ENCODE results near the gene NXPE2. TPM values are rescaled to one million over a fixed set of nuclear protein-coding genes. Genes with fewer than 3 reads are reported as not detected.
"Not testable (repeated sequence)": the region's sequence is repeated elsewhere in the genome, so short reads cannot be mapped to it uniquely, and the experiment has no call there.

Gene NXPE2
- not detected for total RNA-seq
- long read RNA-seq, result 0 reads

DNA sequence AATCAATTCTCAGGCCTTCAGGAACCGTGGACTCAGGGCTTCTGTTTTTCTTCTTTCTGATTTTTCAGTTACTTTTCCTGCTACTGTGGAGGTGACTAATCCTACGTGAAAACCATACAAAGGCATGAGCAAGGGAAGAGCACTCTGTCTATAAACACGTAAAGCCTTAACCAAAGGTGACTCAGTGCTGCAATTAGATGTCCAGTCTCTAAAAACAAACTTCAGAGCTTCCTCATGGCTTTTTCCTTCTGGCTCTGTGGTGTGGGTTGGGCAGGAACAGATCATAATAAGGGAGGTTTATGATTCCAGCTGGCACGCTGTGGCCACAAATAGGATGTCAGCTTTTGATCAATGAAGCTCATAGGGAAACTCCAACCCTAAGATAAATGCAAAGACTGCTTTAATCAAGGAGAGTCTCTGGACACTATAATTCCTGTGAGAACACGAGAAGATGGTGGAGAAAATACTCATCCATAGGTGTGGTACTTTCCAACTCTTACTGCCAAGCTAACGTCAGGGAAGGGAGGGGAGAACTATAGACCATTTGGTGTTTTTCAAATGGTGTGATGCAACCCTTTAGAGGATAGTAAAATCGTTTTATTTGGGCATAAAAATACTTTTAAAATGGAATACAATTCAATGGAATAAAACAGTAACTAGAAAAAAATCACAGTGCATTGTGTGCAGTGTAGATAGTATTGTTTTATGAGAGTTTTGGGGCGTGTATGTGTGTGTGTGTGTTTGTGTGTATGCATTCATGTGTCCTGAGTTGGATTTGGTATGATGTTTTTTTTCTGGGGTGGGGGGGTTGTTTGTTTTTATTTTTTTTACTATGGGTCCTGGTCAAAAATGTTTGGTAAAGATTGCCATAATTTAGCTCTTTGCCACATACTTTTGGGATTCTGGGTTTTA lies at the start of gene NXPE2:
Gene NXPE2 (plus strand): TSS at position 403 of the 912 bp plus-strand sequence. CDS start 49 bp downstream, at position 452.
- no peak for TF ChIP-seq POLR2A (IDR thresholded peaks at IDR 0.05)
- WGBS (ENCODE audit: insufficient coverage, low coverage, low lambda C conversion rate, missing lambda C conversion rate), result 41% methylated on average over 8 of the region's 8 CpGs
- H3K36me3 ChIP-seq, result no peaks in the 10 kb centered on the region
- DNase-seq (no peak), ATAC-seq (no peak)
- H3K4me3 ChIP-seq, result no peak within 1 kb of the TSS
- no peak within 1 kb of the TSS for H3K27ac ChIP-seq
- no peaks in the 10 kb centered on the region for H3K27me3 ChIP-seq
- intact Hi-C loops (cut with DNase I), result no loop called here
- H3K4me1 ChIP-seq, result no peaks in the 10 kb centered on the region
- H3K9me3 ChIP-seq, result peaks cover 0 to 8% (median 0%) of the 10 kb centered on the region in 4 donors

DNA sequence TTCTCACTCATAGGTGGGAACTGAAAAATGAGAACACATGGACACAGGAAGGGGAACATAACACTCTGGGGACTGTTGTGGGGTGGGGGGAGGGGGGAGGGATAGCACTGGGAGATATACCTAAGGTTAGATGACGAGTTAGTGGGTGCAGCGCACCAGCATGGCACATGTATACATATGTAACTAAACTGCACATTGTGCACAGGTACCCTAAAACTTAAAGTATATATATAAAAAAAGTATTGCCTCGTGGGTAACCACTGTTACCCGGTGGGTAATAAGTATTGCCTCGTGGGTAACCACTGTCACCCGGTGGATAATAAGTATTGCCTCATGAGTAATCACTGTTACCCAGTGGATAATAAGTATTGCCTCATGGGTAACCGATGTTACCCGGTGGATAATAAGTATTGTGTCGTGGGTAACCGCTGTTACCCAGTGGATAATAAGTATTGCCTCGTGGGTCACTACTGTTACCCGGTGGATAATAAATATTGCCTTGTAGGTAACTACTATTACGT lies 46.8 kb upstream of the NXPE2 start:
- H3K4me1 ChIP-seq; H3K9me3 ChIP-seq; H3K4me3 ChIP-seq; DNase-seq; H3K27me3 ChIP-seq; ATAC-seq; H3K27ac ChIP-seq; H3K36me3 ChIP-seq; intact Hi-C loops (cut with DNase I): not testable (repeated sequence)
- 91% methylated on average over 7 of the region's 13 CpGs for WGBS (ENCODE audit: insufficient coverage, low coverage, low lambda C conversion rate, missing lambda C conversion rate)

DNA sequence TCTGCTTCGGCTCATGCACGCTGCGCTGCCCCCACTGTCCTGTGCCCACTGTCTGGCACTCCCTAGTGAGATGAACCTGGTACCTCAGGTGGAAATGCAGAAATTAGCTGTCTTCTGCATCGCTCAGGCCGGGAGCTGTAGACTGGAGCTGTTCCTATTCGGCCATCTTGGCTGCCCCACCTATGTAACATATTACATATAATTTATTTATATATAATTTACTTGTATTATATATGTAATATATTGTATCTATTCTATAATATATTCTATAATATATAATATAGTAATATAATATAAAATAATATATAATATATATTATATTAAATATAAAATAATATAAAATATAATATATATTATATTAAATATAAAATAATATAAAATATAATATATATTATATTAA lies 38.9 kb upstream of the NXPE2 start:
- H3K36me3 ChIP-seq; H3K27me3 ChIP-seq; ATAC-seq; H3K4me1 ChIP-seq; intact Hi-C loops (cut with DNase I); H3K27ac ChIP-seq; H3K9me3 ChIP-seq; DNase-seq; H3K4me3 ChIP-seq: not testable (repeated sequence)
- WGBS (ENCODE audit: insufficient coverage, low coverage, low lambda C conversion rate, missing lambda C conversion rate), result 92% methylated on average over 6 of the region's 6 CpGs

DNA sequence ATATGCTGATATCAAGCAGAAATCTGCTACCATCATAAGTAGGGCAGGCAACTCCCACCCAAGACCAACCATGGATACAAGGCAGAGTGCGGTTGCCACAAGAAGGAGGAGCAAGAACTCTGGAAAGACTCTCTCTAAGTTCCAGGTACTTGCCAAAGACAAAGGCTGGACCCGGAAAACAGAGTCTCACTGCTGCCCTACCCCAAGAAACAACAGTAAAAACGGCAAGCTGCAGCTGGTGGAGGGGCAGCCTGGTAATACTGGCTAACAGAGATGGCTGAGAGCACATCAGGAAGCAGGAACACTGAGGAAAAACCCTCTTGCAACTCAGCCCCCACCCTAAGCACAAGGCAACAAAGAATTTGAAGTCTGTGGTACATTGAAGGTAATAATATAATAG lies 27.7 kb upstream of the NXPE2 start:
- Histone ChIP-seq H3K27ac (no peak overlapping the region), H3K36me3 (no peaks in the 10 kb centered on the region), H3K27me3 (no peaks in the 10 kb centered on the region), H3K9me3 (no peaks in the 10 kb centered on the region), H3K4me1 (no peaks in the 10 kb centered on the region), H3K4me3 (no peak overlapping the region)
- no peak for TF ChIP-seq POLR2A (IDR thresholded peaks at IDR 0.05)
- TF ChIP-seq, protein P1, sequence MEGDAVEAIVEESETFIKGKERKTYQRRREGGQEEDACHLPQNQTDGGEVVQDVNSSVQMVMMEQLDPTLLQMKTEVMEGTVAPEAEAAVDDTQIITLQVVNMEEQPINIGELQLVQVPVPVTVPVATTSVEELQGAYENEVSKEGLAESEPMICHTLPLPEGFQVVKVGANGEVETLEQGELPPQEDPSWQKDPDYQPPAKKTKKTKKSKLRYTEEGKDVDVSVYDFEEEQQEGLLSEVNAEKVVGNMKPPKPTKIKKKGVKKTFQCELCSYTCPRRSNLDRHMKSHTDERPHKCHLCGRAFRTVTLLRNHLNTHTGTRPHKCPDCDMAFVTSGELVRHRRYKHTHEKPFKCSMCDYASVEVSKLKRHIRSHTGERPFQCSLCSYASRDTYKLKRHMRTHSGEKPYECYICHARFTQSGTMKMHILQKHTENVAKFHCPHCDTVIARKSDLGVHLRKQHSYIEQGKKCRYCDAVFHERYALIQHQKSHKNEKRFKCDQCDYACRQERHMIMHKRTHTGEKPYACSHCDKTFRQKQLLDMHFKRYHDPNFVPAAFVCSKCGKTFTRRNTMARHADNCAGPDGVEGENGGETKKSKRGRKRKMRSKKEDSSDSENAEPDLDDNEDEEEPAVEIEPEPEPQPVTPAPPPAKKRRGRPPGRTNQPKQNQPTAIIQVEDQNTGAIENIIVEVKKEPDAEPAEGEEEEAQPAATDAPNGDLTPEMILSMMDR (IDR thresholded peaks at IDR 0.05), result no peak
- DNase-seq, result no peak
- intact Hi-C loops (cut with DNase I), result no loop called here
- 33% methylated on average over 2 of the region's 3 CpGs for WGBS (ENCODE audit: insufficient coverage, low coverage, low lambda C conversion rate, missing lambda C conversion rate)
- ATAC-seq, result no peak

DNA sequence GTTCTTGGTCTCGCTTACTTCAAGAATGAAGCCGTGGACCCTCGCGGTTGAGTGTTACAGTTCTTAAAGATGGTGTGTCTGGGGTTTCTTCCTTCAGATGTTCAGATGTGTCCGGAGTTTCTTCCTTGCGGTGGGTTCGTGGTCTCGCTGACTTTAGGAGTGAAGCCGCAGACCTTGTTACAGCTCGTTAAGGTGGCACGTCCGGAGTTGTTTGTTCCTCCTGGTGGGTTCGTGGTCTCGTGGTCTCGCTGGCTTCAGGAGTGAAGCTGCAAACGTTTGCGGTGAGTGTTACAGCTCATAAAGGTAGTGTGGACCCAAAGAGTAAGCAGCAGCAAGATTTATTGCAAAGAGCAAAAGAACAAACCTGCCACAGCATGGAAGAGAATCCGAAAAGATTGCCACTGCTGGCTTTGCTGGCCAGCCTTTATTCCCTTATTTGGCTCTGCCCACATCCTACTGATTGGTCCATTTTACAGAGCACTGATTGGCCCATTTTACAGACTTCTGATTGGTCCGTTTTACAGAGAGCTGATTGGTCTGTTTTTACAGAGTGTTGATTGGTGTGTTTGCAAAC lies 27.1 kb upstream of the NXPE2 start:
- DNase-seq (no peak), ATAC-seq (no peak)
- H3K4me3 ChIP-seq, result no peak overlapping the region
- TF ChIP-seq POLR2A (IDR thresholded peaks at IDR 0.05), result no peak
- no peaks in the 10 kb centered on the region for H3K27me3 ChIP-seq
- H3K4me1 ChIP-seq, result no peaks in the 10 kb centered on the region
- intact Hi-C loops (cut with DNase I), result no loop called here
- no peaks in the 10 kb centered on the region for H3K9me3 ChIP-seq
- WGBS (ENCODE audit: insufficient coverage, low coverage, low lambda C conversion rate, missing lambda C conversion rate), result 82% methylated on average over 17 of the region's 19 CpGs
- no peak overlapping the region for H3K27ac ChIP-seq
- no peaks in the 10 kb centered on the region for H3K36me3 ChIP-seq

DNA sequence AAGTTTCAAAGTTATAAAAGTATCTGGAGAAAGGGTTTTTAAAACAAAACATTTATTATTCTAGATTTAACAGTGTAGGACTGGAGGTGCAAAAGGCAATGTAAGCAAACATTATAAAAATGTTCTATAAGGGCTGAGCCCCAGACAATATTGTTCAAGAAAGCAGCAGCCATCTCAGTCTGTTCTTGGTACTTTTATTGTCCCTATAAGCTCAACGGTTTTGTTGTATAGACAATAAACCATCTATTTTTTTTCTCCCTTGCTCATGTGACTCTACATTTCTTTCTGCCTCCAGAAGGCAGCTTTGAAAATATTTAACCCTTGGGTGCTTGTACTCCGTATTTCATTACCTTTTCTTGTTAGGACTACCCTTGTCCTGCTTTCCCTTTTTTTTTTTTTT lies 25.2 kb upstream of the NXPE2 start:
- no peak for ATAC-seq
- no peak for DNase-seq
- intact Hi-C loops (cut with DNase I), result no loop called here
- Histone ChIP-seq H3K36me3 (no peaks in the 10 kb centered on the region), H3K4me3 (no peak overlapping the region), H3K27ac (no peak overlapping the region), H3K27me3 (no peaks in the 10 kb centered on the region), H3K9me3 (no peaks in the 10 kb centered on the region), H3K4me1 (no peaks in the 10 kb centered on the region)
- TF ChIP-seq, protein P1 (IDR thresholded peaks at IDR 0.05), result no peak
- TF ChIP-seq POLR2A (IDR thresholded peaks at IDR 0.05), result no peak
- 30% methylated on average over 2 of the region's 2 CpGs for WGBS (ENCODE audit: insufficient coverage, low coverage, low lambda C conversion rate, missing lambda C conversion rate)
